NCI-H187 treated with DMSO at 0.1 percent for 48 hours (cell line): ENCODE data around the gene NUDT22.
"Not testable (repeated sequence)": the region's sequence is repeated elsewhere in the genome, so short reads cannot be mapped to it uniquely, and the experiment has no call there.

Source experiments
- DNase-seq: peaks from one replicate; lab custom pipeline; 2025; lab: John Stamatoyannopoulos, UW

The NUDT22 gene

GRCh38 chr11:64243236-64243854 lies 17.3 kb downstream of the NUDT22 start:
- no peak for DNase-seq

GRCh38 chr11:64244107-64244506 lies 18.0 kb downstream of the NUDT22 start:
- DNase-seq: no peak

GRCh38 chr11:64244966-64245365 lies 18.9 kb downstream of the NUDT22 start:
- DNase-seq: no peak

- no peak for DNase-seq
These were observed 19.3 kb downstream of the NUDT22 start for GRCh38 chr11:64245401-64245796.

DNA sequence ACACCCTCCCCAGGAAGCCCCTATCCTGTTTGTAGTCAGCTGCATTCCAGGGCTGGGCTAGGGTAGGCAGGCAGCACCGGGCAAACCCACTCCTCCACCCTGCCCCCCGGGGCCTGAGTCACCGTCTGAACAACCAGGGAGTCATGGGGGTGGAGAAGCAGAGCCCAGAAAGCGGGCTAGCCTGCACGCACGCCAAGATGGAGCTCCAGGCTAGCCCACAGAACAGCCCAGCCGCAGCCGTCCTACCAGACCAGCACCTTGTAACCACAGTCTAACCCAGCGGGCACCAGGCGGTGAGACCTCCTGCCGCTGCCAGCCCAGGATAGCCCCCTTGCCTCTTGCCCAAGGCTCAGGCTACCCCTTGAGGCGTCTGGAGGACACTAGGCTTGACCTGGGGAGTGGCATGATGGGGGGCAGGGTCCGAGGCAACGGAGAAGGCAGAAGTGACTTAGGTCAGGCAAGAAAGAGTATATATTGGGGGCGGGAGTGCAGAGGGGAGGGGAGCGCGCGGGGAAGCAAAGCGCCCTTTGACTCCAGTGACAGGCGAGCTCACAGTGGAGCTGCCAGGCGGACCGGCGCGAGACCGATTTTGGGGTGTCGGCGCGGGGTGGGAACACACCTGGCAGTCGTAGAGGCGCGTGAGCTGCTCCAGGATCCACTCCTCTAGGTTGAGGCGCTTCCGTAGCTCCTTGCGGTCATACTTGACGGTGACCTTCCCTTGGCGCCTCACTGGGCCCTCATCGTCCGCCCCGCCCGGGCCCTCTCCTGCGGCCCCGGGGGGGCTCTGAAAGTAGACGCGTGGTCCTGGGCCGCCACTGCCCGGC lies 19.9 kb downstream of the NUDT22 start:
- DNase-seq: no peak

- DNase-seq: not testable (repeated sequence)
These were observed 20.5 kb downstream of the NUDT22 start for GRCh38 chr11:64246621-64246870.

DNA sequence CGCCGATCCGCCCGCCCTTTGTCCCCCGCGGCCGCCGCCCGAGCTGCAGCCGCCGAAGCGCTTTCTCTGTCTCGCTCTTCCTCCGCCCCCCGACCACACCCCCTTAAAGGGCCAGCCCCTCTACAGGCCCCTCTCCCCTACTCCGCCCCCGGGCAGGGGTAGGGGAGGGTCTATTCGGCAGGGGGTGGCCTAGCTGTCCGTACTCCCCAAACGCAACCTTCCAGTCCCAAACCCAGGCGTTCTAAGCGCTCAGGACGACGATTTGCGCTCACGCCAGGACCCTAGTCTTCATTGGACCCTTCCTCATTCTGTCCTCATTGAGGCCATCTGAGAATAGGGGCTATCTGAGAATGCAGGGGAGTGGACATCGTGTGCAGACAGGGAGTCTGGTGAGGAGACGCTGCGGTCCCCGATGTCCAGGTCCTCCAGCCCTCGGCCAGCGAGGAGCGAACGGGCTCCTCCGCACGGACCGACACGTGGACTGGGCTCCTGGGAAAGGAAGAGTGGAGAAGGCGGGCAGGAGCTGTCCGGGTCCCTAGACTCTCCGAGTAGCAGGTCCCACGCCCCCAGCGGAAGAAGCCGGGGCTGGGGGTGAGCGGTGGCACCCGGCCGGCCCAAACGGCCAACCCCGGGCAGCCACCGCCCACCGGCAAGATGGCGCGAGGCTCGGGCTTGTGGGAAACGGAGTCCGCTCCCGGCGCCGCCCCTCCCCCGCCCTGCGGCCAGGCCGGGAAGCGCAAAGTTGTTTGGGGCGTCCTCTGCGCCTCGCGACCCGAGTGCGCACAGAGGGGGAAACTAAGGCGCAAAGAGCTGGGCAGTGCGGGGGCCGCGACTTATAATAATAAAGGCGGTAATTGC lies 21.0 kb downstream of the NUDT22 start, which contains the start of gene PPP1R14B:
TSS of gene PPP1R14B (minus strand) at position 73 of the 858 bp plus-strand sequence. CDS start 270 bp downstream, outside the sequence.
- peak; percentile 48 for DNase-seq

GRCh38 chr11:64247729-64248531 lies 21.9 kb downstream of the NUDT22 start:
- DNase-seq: no peak

DNA sequence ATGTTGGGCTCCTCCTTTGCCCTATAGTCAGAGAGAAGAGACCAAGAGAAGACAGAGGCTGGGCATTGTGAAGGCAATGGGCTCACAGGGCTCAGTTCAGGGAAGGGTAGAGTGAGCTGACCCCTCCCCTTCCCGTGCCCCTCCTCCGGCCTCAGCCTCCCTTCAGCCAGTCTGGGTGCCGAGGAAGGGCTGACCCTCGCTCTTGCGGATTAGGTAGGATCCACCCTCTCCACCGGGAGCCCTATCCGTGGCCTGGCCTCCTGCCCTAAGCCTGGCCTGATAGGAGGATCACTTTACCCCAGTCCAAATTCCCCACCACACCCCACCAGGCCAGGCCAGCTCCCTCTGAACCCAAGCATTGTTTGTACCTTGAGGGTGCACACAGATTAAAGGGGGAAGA lies 22.5 kb downstream of the NUDT22 start:
- no peak for DNase-seq

GRCh38 chr11:64249038-64249437 lies 23.0 kb downstream of the NUDT22 start:
- no peak for DNase-seq

- no peak for DNase-seq
These were observed 23.7 kb downstream of the NUDT22 start for GRCh38 chr11:64249563-64250414.

DNA sequence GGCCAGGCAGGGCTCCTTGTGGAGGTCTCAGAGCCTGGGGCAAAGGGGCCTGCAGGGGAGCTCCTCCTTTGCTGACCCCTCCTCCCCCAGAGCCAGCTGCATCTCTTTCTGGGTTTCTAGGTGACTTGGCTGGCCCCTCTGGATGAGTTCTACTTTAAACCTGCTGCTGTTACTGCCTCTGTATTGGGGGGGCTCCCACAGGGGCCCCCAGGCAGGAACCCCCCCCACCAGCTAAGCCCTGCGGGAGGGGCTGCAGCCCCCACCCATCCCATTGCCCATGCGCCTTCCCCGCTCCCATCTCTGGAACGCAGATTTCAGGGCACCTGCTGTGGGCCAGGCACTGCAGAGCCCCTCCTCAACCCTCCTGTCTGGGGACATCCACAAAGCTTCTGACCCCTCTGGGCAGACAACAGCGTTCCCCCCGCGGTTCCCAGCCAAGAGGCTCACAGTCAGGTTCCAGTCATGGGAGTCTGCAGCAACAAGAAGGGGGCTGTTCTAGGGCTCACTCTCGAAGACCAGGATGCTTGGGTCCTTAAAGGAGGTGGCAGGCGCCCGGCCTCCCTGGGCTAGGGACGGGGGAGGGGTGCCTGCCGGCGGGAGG lies 24.4 kb downstream of the NUDT22 start:
- DNase-seq: no peak

DNA sequence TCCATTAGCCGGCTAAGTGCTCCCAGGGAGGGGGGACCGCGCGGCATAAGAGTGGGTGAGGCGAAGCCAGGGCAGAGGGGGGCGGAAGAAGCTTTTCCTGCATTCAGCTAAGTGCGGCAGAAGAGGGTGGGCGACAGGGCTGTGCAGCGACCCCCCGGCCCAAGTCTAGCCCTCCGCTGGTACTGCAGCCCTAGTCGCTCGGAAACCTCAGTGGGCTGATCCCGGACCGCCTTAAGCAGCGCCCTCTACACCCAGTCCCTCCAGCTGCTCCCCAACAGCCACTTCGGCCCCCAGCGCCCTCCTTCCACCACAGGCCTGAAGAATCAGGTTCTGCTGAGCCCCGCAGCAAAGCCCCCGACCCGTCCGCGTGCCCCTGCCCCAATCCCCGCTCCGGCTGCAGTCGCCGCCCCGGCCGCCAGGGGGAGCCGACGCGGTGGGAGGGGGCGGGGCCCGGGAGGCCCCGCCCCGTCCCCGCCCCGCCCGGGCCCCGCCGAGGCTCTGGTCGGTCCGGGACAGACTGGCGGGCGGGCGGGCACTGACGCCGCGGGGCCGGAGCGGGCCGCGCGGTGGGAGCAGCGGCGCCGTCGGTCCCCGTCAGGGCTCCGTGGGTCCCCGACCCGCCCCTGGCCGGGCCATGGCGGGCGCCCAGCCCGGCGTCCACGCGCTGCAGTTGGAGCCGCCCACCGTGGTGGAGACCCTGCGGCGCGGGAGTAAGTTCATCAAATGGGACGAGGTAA lies 25.1 kb downstream of the NUDT22 start, which contains the start of gene PLCB3:
TSS of gene PLCB3 (plus strand) at position 515 of the 737 bp plus-strand sequence. CDS start at position 635, 120 bp downstream.
- DNase-seq: no peak

DNA sequence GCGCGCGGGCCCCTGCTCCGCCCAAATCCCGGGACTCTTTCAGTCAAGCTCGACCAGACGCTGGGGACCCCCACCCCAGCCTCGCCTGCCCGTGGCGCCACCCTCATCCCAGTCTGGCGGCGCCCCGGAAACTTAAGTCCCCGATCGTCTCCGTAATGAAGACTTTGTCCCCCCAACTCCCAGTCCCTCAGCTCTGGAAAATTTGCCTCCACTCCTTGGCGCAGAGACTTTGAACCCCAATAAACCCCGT lies 25.6 kb downstream of the NUDT22 start:
- no peak for DNase-seq

DNA sequence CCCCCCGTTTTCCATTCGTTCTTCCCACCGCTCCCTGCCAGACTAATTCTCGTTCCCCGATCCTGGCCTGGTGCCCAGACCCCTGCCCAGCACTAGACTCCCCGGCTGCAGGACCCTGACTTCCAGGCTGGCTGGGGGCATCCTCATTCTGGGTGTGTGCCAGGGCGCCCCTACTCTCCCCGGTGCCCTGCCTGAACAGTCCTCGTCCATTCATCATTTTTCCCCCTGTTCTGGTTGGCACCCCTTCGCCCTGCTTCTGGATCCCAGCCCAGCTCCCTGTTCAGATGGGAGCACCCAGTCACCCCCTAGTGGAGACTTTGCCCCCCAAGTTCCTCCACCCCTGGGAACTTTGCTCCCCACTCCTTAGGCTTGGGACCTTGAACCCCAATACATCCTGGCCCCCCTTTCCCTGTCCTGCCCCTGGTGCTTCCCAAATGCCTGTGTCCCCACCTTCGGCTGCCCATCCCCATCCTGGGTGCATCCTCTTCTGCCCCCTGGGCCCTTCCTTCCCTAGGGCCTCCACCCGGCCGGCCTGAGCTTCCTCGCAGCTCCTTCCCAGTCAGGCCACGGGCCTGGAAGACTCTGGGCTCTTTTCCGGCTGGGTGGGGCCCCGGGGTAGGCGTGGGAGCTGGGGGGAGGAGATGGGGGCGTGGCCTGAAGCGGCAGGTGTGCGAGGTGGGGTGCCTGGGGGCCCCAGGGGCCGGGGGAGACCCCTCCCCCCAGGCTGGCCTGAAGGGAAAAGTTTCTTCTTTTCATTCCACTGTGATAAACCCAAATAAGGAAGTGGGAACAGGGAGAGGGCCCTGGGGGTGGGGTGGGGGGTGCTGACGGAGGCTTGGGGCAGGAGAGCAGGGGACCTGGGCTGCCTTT lies 26.2 kb downstream of the NUDT22 start:
- DNase-seq: no peak

DNA sequence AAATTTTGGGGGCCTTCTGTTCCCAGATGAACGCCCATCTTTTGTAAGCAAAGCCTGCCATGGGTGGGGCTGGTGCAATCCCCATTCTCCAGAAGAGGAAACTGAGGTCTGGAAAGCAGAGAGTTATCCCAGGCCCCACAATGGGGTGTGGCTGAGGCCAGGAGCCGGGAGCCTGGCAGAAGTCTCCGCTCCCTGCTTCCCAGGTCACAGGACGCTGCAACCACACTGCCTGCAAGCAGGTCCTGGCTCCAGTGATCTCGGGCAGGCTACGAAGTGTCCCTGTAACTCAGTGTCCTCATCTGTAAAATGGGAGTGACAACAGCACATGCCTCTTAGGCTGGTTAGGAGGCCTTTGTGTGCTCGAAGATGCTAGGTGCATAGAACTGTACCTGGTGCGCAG lies 27.0 kb downstream of the NUDT22 start:
- no peak for DNase-seq

DNA sequence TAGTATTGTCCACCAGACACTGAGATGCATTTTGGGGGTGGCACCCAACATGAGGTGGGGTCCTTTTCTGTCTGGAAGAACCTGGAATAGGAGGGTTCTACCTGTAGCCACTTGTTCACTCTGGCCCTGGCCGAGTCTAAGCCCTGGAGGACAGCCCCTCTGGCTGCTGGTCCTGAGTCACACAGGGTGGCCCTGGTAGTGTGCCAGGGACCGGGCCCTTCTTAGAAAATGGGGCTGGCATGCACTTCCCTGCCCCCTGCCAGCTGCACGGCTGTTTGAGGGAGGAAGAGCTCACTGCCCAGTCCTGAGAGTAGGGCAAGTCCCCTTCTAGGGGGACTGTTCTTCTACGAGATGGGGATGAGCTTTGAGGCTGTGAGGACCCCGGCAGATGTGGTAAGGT lies 27.4 kb downstream of the NUDT22 start:
- no peak for DNase-seq

DNA sequence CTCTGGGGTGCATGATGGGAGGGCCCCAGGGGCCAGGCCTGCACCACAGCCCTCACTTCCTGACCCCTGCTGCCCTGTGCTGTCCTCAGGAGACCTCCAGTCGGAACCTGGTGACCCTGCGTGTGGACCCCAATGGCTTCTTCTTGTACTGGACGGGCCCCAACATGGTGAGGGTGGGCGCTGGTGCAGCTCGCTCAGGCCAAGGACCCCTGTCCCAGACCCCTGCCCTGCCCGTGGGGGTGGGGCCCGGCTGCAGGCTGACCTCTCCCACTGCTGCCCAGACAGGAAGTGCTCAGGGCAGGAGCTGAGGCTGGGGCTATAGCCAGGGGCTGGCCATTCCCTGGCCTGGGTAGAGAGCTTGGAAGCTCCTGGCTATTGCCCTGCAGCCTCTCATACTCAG lies 28.3 kb downstream of the NUDT22 start:
- DNase-seq: no peak
